Activated T-helper 17 cell treated with anti-CD3 and anti-CD28 coated beads, Interleukin-2, amount 50 U/mL, for 72 hours (primary cell): ENCODE measurements around the gene C5orf15. TPM values are rescaled to one million over a fixed set of nuclear protein-coding genes. Genes with fewer than 3 reads are reported as not detected.
"Not testable (repeated sequence)": the region's sequence is repeated elsewhere in the genome, so short reads cannot be mapped to it uniquely, and the experiment has no call there.

Source experiments
- ATAC-seq: fragments of 150-1000 bp; cut with Tn5 transposase; replicated peaks from 2 replicates; pipeline ENCODE4 v1.10.0; 2021; ENCODE audit warnings: mild to moderate bottlenecking, moderate library complexity
- H3K27ac Mint-ChIP-seq: one replicate; pipeline ENCODE4 v1.8.0; 2022; ENCODE audit warnings: mixed read lengths
- H3K27me3 Mint-ChIP-seq: one replicate; pipeline ENCODE4 v1.8.0; 2022; ENCODE audit warnings: mixed read lengths
- H3K36me3 Mint-ChIP-seq: one replicate; pipeline ENCODE4 v1.8.0; 2022; ENCODE audit warnings: low read depth, mild to moderate bottlenecking, mixed read lengths
- H3K4me1 Mint-ChIP-seq: one replicate; pipeline ENCODE4 v1.8.0; 2022; ENCODE audit warnings: mixed read lengths
- H3K4me3 Mint-ChIP-seq: one replicate; pipeline ENCODE4 v1.8.0; 2022; ENCODE audit warnings: mild to moderate bottlenecking, mixed read lengths
- H3K9me3 Mint-ChIP-seq: one replicate; pipeline ENCODE4 v1.8.0; 2022; ENCODE audit warnings: mixed read lengths
- total RNA-seq, 2 donors: library from RNA; stranded (reverse); gene quantifications; one replicate each; pipeline ENCODE4 v1.2.3, GENCODE V29; 2022

C5orf15 gene
- total RNA-seq, 2 donors from 2014 or later, result 17.9 to 36.8 TPM

- peaks cover 18% of the 10 kb centered on the region for H3K4me1 Mint-ChIP-seq
- peaks cover 100% of the 10 kb centered on the region for H3K36me3 Mint-ChIP-seq
- H3K27me3 Mint-ChIP-seq, result no peaks in the 10 kb centered on the region
- no peak overlapping the region for H3K4me3 Mint-ChIP-seq
- ATAC-seq, result no peak
- no peak overlapping the region for H3K27ac Mint-ChIP-seq
- no peaks in the 10 kb centered on the region for H3K9me3 Mint-ChIP-seq
These were observed 13.3 kb upstream of the C5orf15 start for GRCh38 chr5:133981714-133982113.

- Mint-ChIP-seq H3K4me3 (no peak overlapping the region), H3K4me1 (peaks cover 18% of the 10 kb centered on the region), H3K36me3 (peaks cover 100% of the 10 kb centered on the region), H3K9me3 (no peaks in the 10 kb centered on the region), H3K27me3 (no peaks in the 10 kb centered on the region), H3K27ac (no peak overlapping the region)
- no peak for ATAC-seq
These were observed 12.2 kb upstream of the C5orf15 start for GRCh38 chr5:133980652-133981051.

- H3K36me3 Mint-ChIP-seq, result peaks cover 100% of the 10 kb centered on the region
- H3K4me3 Mint-ChIP-seq, result no peak overlapping the region
- ATAC-seq, result no peak
- no peaks in the 10 kb centered on the region for H3K9me3 Mint-ChIP-seq
- peaks cover 17% of the 10 kb centered on the region for H3K4me1 Mint-ChIP-seq
- H3K27ac Mint-ChIP-seq, result no peak overlapping the region
- no peaks in the 10 kb centered on the region for H3K27me3 Mint-ChIP-seq
These were observed 10.5 kb upstream of the C5orf15 start for GRCh38 chr5:133978943-133979342.

- ATAC-seq, result peak; percentile 61
- peak overlapping the region; percentile 74 for H3K27ac Mint-ChIP-seq
- H3K27me3 Mint-ChIP-seq, result no peaks in the 10 kb centered on the region
- H3K36me3 Mint-ChIP-seq, result peaks cover 100% of the 10 kb centered on the region
- peaks cover 13% of the 10 kb centered on the region for H3K4me1 Mint-ChIP-seq
- no peaks in the 10 kb centered on the region for H3K9me3 Mint-ChIP-seq
- peak overlapping the region; percentile 35 for H3K4me3 Mint-ChIP-seq
These were observed 9.4 kb upstream of the C5orf15 start for GRCh38 chr5:133977858-133978257.

- H3K27me3 Mint-ChIP-seq, result no peaks in the 10 kb centered on the region
- H3K4me1 Mint-ChIP-seq, result peaks cover 13% of the 10 kb centered on the region
- H3K4me3 Mint-ChIP-seq, result peak overlapping the region; percentile 35
- no peaks in the 10 kb centered on the region for H3K9me3 Mint-ChIP-seq
- peaks cover 100% of the 10 kb centered on the region for H3K36me3 Mint-ChIP-seq
- peak; percentile 73 for ATAC-seq
- H3K27ac Mint-ChIP-seq, result peak overlapping the region; percentile 74
These were observed 8.8 kb upstream of the C5orf15 start for GRCh38 chr5:133977161-133977787.

- H3K9me3 Mint-ChIP-seq, H3K27me3 Mint-ChIP-seq, H3K4me3 Mint-ChIP-seq: not testable (repeated sequence)
- Mint-ChIP-seq H3K4me1 (peaks cover 13% of the 10 kb centered on the region), H3K36me3 (peaks cover 99% of the 10 kb centered on the region), H3K27ac (peak overlapping the region; percentile 68)
- peak; percentile 62 for ATAC-seq
These were observed 7.1 kb upstream of the C5orf15 start for GRCh38 chr5:133975546-133975945.

- peaks cover 99% of the 10 kb centered on the region for H3K36me3 Mint-ChIP-seq
- no peak for ATAC-seq
- H3K27ac Mint-ChIP-seq, result peak overlapping the region; percentile 36
- H3K4me3 Mint-ChIP-seq, result no peak overlapping the region
- peaks cover 21% of the 10 kb centered on the region for H3K4me1 Mint-ChIP-seq
- H3K9me3 Mint-ChIP-seq, result no peaks in the 10 kb centered on the region
- no peaks in the 10 kb centered on the region for H3K27me3 Mint-ChIP-seq
These were observed 5.7 kb upstream of the C5orf15 start for GRCh38 chr5:133974142-133974541.

- peak overlapping the region; percentile 100 for H3K27ac Mint-ChIP-seq
- H3K4me3 Mint-ChIP-seq, result peak overlapping the region; percentile 100
- no peaks in the 10 kb centered on the region for H3K27me3 Mint-ChIP-seq
- H3K36me3 Mint-ChIP-seq, result peaks cover 87% of the 10 kb centered on the region
- no peak for ATAC-seq
- H3K9me3 Mint-ChIP-seq, result no peaks in the 10 kb centered on the region
- H3K4me1 Mint-ChIP-seq, result peaks cover 20% of the 10 kb centered on the region
These were observed 2.0 kb upstream of the C5orf15 start for GRCh38 chr5:133970325-133970909.

GRCh38 chr5:133969654-133970324, 1.4 kb upstream of the C5orf15 start:
- H3K27ac Mint-ChIP-seq, result peak overlapping the region; percentile 100
- ATAC-seq, result no peak
- peaks cover 87% of the 10 kb centered on the region for H3K36me3 Mint-ChIP-seq
- H3K9me3 Mint-ChIP-seq, result no peaks in the 10 kb centered on the region
- H3K27me3 Mint-ChIP-seq, result no peaks in the 10 kb centered on the region
- peaks cover 25% of the 10 kb centered on the region for H3K4me1 Mint-ChIP-seq
- H3K4me3 Mint-ChIP-seq, result peak overlapping the region; percentile 100

GRCh38 chr5:133967698-133968203, 674 bp downstream of the C5orf15 start:
- H3K27me3 Mint-ChIP-seq, result no peaks in the 10 kb centered on the region
- H3K36me3 Mint-ChIP-seq, result peaks cover 83% of the 10 kb centered on the region
- peak overlapping the region; percentile 100 for H3K4me3 Mint-ChIP-seq
- peaks cover 38% of the 10 kb centered on the region for H3K4me1 Mint-ChIP-seq
- H3K9me3 Mint-ChIP-seq, result no peaks in the 10 kb centered on the region
- peak; percentile 25 for ATAC-seq
- peak overlapping the region; percentile 100 for H3K27ac Mint-ChIP-seq

GRCh38 chr5:133967124-133967523, 1.3 kb downstream of the C5orf15 start:
- no peak for ATAC-seq
- H3K36me3 Mint-ChIP-seq, result peaks cover 81% of the 10 kb centered on the region
- peak overlapping the region; percentile 100 for H3K4me3 Mint-ChIP-seq
- H3K27me3 Mint-ChIP-seq, result no peaks in the 10 kb centered on the region
- H3K9me3 Mint-ChIP-seq, result no peaks in the 10 kb centered on the region
- H3K4me1 Mint-ChIP-seq, result peaks cover 45% of the 10 kb centered on the region
- H3K27ac Mint-ChIP-seq, result peak overlapping the region; percentile 100

- no peak for ATAC-seq
- no peaks in the 10 kb centered on the region for H3K27me3 Mint-ChIP-seq
- no peak overlapping the region for H3K27ac Mint-ChIP-seq
- peaks cover 46% of the 10 kb centered on the region for H3K4me1 Mint-ChIP-seq
- peak overlapping the region; percentile 100 for H3K4me3 Mint-ChIP-seq
- H3K9me3 Mint-ChIP-seq, result no peaks in the 10 kb centered on the region
- peaks cover 73% of the 10 kb centered on the region for H3K36me3 Mint-ChIP-seq
These were observed 2.3 kb downstream of the C5orf15 start for GRCh38 chr5:133966090-133966489.

GRCh38 chr5:133963493-133964128, 4.8 kb downstream of the C5orf15 start:
- H3K4me1 Mint-ChIP-seq, result peaks cover 46% of the 10 kb centered on the region
- no peaks in the 10 kb centered on the region for H3K9me3 Mint-ChIP-seq
- H3K27me3 Mint-ChIP-seq, result no peaks in the 10 kb centered on the region
- peak overlapping the region; percentile 70 for H3K27ac Mint-ChIP-seq
- H3K4me3 Mint-ChIP-seq, result peak overlapping the region; percentile 63
- no peak for ATAC-seq
- peaks cover 68% of the 10 kb centered on the region for H3K36me3 Mint-ChIP-seq

GRCh38 chr5:133962801-133963476, 5.5 kb downstream of the C5orf15 start:
- Mint-ChIP-seq H3K36me3 (peaks cover 67% of the 10 kb centered on the region), H3K4me1 (peaks cover 43% of the 10 kb centered on the region), H3K4me3 (peak overlapping the region; percentile 63), H3K27ac (peak overlapping the region; percentile 70), H3K27me3 (no peaks in the 10 kb centered on the region), H3K9me3 (no peaks in the 10 kb centered on the region)
- ATAC-seq, result peak; percentile 53
